ENCODE measurements around the gene LTA4H. TPM values are rescaled to one million over a fixed set of nuclear protein-coding genes. Genes with fewer than 3 reads are reported as not detected.
"Not testable (repeated sequence)": the region's sequence is repeated elsewhere in the genome, so short reads cannot be mapped to it uniquely, and the experiment has no call there.

The LTA4H gene
- total RNA-seq, 1 donor from 2014 or later, result 567 TPM

- TF ChIP-seq CTCF (IDR thresholded peaks at IDR 0.05), result no peak
- H3K9me3 ChIP-seq, result no peaks in the 10 kb centered on the region
Measured at GRCh38 chr12:95972832-95973456, 62.4 kb downstream of the LTA4H start.

DNA sequence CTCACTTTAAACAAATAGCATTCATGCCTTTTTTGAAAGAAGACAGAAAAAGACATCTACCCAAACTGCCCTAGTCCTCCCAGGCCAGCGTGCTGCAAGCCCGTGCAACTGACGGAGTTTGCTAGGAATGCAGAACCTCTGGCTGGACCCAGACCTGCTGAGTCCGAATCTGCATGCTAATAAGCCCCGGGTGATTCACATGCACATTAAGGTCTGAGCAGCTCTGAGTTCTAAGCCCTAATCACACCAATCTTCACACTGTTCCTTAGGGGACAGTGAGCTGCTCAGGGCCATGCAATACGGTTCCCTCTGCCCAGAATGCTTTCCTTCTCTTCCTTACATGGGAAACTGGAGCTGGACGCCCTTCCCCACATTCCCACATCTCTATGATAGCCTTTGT lies 64.5 kb downstream of the LTA4H start:
- ATAC-seq, result no peak
- Histone ChIP-seq H3K27me3 (ENCODE audit: low read depth) (no peaks in the 10 kb centered on the region), H3K9me3 (no peaks in the 10 kb centered on the region), H3K27ac (no peak overlapping the region), H3K4me3 (no peak overlapping the region), H3K36me3 (no peaks in the 10 kb centered on the region), H3K4me1 (no peaks in the 10 kb centered on the region)
- no peak for TF ChIP-seq CTCF (IDR thresholded peaks at IDR 0.05)
- DNase-seq, result no peak
- intact Hi-C loops (cut with DNase I), result no loop called here

More at GRCh38 chr12:95972832-95973456, 62.4 kb downstream of the LTA4H start:
- no peaks in the 10 kb centered on the region for H3K4me1 ChIP-seq
- DNase-seq (no peak), ATAC-seq (no peak)
- H3K27me3 ChIP-seq (ENCODE audit: low read depth), result no peaks in the 10 kb centered on the region
- no peaks in the 10 kb centered on the region for H3K36me3 ChIP-seq
- intact Hi-C loops (cut with DNase I), result no loop called here
- H3K27ac ChIP-seq, result no peak overlapping the region
- no peak overlapping the region for H3K4me3 ChIP-seq

DNA sequence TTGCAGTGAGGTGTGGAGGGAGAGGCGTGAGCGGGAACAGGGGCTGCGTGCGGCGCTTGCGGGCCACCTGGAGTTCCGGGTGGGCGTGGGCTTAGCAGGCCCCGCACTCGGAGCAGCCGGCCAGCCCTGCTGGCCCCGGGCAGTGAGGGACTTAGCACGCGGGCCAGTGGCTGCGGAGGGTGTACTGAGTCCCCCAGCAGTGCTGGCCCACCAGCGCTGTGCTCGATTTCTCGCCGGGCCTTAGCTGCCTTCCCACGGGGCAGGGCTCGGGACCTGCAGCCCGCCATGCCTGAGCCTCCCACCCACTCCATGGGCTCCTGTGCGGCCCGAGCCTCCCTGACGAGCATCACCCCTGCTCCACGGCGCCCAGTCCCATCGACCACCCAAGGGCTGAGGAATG lies 66.3 kb downstream of the LTA4H start:
- H3K4me3 ChIP-seq; H3K27me3 ChIP-seq (ENCODE audit: low read depth); H3K9me3 ChIP-seq; ATAC-seq; DNase-seq; H3K4me1 ChIP-seq; intact Hi-C loops (cut with DNase I); H3K27ac ChIP-seq; H3K36me3 ChIP-seq: not testable (repeated sequence)

DNA sequence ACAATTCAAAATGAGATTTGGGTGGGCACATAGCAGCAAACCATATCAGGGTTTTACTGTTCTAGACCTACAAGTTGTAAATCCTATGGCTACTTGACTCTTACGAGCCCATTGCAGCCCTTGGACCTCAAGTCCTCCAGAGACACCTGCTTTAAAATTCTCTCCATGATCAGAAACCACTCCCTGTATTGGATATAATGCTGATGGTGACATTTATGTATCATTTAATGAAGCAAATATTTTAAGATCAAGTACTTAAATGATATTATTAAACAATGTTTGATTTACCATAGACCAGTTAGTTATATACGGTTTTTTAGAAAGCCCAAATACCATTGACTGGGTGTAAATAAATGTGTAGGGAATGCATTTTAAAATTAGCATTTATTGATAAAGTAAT lies 68.1 kb downstream of the LTA4H start:
- Histone ChIP-seq H3K36me3 (no peaks in the 10 kb centered on the region), H3K9me3 (no peaks in the 10 kb centered on the region), H3K4me1 (no peaks in the 10 kb centered on the region), H3K27me3 (ENCODE audit: low read depth) (no peaks in the 10 kb centered on the region), H3K4me3 (no peak overlapping the region), H3K27ac (no peak overlapping the region)
- DNase-seq, result no peak
- no peak for ATAC-seq
- intact Hi-C loops (cut with DNase I), result no loop called here
- no peak for TF ChIP-seq CTCF (IDR thresholded peaks at IDR 0.05)

- H3K27me3 ChIP-seq (ENCODE audit: low read depth), result no peaks in the 10 kb centered on the region
- no peaks in the 10 kb centered on the region for H3K9me3 ChIP-seq
- no peak for TF ChIP-seq CTCF (IDR thresholded peaks at IDR 0.05)
- H3K4me1 ChIP-seq, result no peaks in the 10 kb centered on the region
- DNase-seq (no peak), ATAC-seq (no peak)
- H3K36me3 ChIP-seq, result no peaks in the 10 kb centered on the region
- intact Hi-C loops (cut with DNase I), result no loop called here
- no peak overlapping the region for H3K4me3 ChIP-seq
- no peak overlapping the region for H3K27ac ChIP-seq
Measured at GRCh38 chr12:95966287-95966870, 69.0 kb downstream of the LTA4H start.

DNA sequence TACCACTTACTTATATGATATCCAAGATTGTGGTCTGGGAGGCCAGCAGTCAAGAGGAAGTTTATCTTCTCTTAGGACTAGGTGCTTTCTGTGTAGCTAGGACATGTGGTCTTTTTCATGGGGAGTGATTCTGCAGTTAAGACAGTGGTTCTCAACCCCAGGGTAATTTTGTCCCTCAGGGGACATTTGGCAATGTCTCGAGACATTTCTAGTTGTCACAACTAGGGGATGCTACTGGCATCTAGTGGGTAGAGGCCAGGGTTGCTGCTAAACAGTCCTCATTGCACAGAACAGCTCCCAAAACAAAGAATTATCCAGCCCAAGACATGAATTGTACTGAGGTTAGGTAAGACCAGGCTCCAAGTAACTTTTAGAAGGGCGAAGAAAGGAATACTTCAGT lies 72.3 kb downstream of the LTA4H start:
- ATAC-seq, result no peak
- intact Hi-C loops (cut with DNase I), result no loop called here
- TF ChIP-seq CTCF (IDR thresholded peaks at IDR 0.05), result no peak

More for the DNA sequence above, 72.3 kb downstream of the LTA4H start:
- H3K27me3 ChIP-seq (ENCODE audit: low read depth), result no peaks in the 10 kb centered on the region
- H3K9me3 ChIP-seq, result no peaks in the 10 kb centered on the region
- no peak for DNase-seq
- no peaks in the 10 kb centered on the region for H3K4me1 ChIP-seq
- H3K4me3 ChIP-seq, result no peak overlapping the region
- no peaks in the 10 kb centered on the region for H3K36me3 ChIP-seq
- no peak overlapping the region for H3K27ac ChIP-seq
